Urinary bladder (tissue), 4 donors: ENCODE results near the gene PRR22. TPM values are rescaled to one million over a fixed set of nuclear protein-coding genes. Genes with fewer than 3 reads are reported as not detected.
"Not testable (repeated sequence)": the region's sequence is repeated elsewhere in the genome, so short reads cannot be mapped to it uniquely, and the experiment has no call there.

ENCODE experiments used
- DNase-seq: peaks from one replicate; pipeline ENCODE4 v3.0.0-alpha.2; 2015; ENCODE audit errors: extremely low spot score
- H3K27ac ChIP-seq: one replicate; pipeline ENCODE4 v1.5.1; 2013; ENCODE audit warnings: low read depth, mild to moderate bottlenecking, moderate library complexity
- H3K36me3 ChIP-seq: one replicate; pipeline ENCODE4 v1.6.1; 2013; ENCODE audit warnings: mild to moderate bottlenecking, moderate library complexity; ENCODE audit not compliant: insufficient read depth
- H3K4me1 ChIP-seq: one replicate; pipeline ENCODE4 v1.6.1; 2013; ENCODE audit warnings: mild to moderate bottlenecking, moderate library complexity; ENCODE audit not compliant: insufficient read depth
- H3K4me3 ChIP-seq: one replicate; pipeline ENCODE4 v1.5.1; 2013; ENCODE audit warnings: low read depth, low read length
- WGBS: extraction: QIAGEN DNeasy Blood & Tissue Kit; methylation state at CpG from one replicate; pipeline ENCODE4 v1.1.7; 2013; 5-methylcytosine and 5-hydroxymethylcytosine counted together
- polyA plus RNA-seq: library from polyadenylated mRNA; stranded (reverse); fragments of 200-250 nt; gene quantifications from one replicate; pipeline ENCODE4 v1.2.3, GENCODE V29; 2013
- total RNA-seq: library from RNA; depleted of rRNA; stranded (reverse); fragments of >200 nt; gene quantifications from one replicate; pipeline ENCODE4 v1.2.3, GENCODE V29; 2014
- donor health status: healthy with polysubstance abuse.
- donor health status: healthy.

PRR22 gene
- total and polyA plus RNA-seq, 2 donors, result 0.48 to 2.3 TPM

GRCh38 chr19:5775668-5776309 lies 8.8 kb downstream of the PRR22 start:
- Histone ChIP-seq H3K27ac (no peak overlapping the region), H3K36me3 (no peaks in the 10 kb centered on the region), H3K4me1 (no peaks in the 10 kb centered on the region), H3K4me3 (no peak overlapping the region)
- WGBS, result 62% methylated on average over 17 of the region's 17 CpGs
- no peak for DNase-seq

- no peak overlapping the region for H3K4me3 ChIP-seq
- DNase-seq, result no peak
- no peak overlapping the region for H3K27ac ChIP-seq
- H3K4me1 ChIP-seq, result no peaks in the 10 kb centered on the region
- WGBS, result 81% methylated on average over 8 of the region's 8 CpGs
- no peaks in the 10 kb centered on the region for H3K36me3 ChIP-seq
Observed at GRCh38 chr19:5774921-5775320, 9.6 kb downstream of the PRR22 start.

GRCh38 chr19:5773276-5773675 lies 11.3 kb downstream of the PRR22 start:
- H3K36me3 ChIP-seq, result no peaks in the 10 kb centered on the region
- H3K4me1 ChIP-seq, result no peaks in the 10 kb centered on the region
- no peak for DNase-seq
- no peak overlapping the region for H3K27ac ChIP-seq
- 84% methylated on average over 5 of the region's 5 CpGs for WGBS
- H3K4me3 ChIP-seq, result no peak overlapping the region

GRCh38 chr19:5772416-5772815 lies 12.1 kb downstream of the PRR22 start:
- 84% methylated on average over 19 of the region's 19 CpGs for whole genome bisulfite sequencing
- H3K4me1 ChIP-seq, result no peaks in the 10 kb centered on the region
- no peak overlapping the region for H3K4me3 ChIP-seq
- DNase-seq, result no peak
- H3K27ac ChIP-seq, result no peak overlapping the region
- H3K36me3 ChIP-seq, result no peaks in the 10 kb centered on the region

- Histone ChIP-seq H3K4me1 (no peaks in the 10 kb centered on the region), H3K36me3 (no peaks in the 10 kb centered on the region), H3K4me3 (no peak overlapping the region), H3K27ac (no peak overlapping the region)
- WGBS, result 93% methylated on average over 10 of the region's 10 CpGs
- no peak for DNase-seq
Observed at GRCh38 chr19:5767949-5768348, 16.6 kb downstream of the PRR22 start.

GRCh38 chr19:5765220-5765619 lies 19.3 kb downstream of the PRR22 start:
- Histone ChIP-seq H3K4me3 (no peak overlapping the region), H3K4me1 (no peaks in the 10 kb centered on the region), H3K36me3 (no peaks in the 10 kb centered on the region), H3K27ac (no peak overlapping the region)
- 93% methylated on average over 3 of the region's 3 CpGs for WGBS
- no peak for DNase-seq

GRCh38 chr19:5762608-5763217 lies 21.8 kb downstream of the PRR22 start:
- WGBS, result 91% methylated on average over 5 of the region's 5 CpGs
- no peak overlapping the region for H3K4me3 ChIP-seq
- DNase-seq, result no peak
- no peaks in the 10 kb centered on the region for H3K36me3 ChIP-seq
- H3K27ac ChIP-seq, result no peak overlapping the region
- no peaks in the 10 kb centered on the region for H3K4me1 ChIP-seq

GRCh38 chr19:5753743-5754142 lies 30.8 kb downstream of the PRR22 start:
- WGBS, result 68% methylated on average over 6 of the region's 6 CpGs
- DNase-seq, result no peak
- no peak overlapping the region for H3K27ac ChIP-seq
- H3K4me3 ChIP-seq, result no peak overlapping the region
- no peaks in the 10 kb centered on the region for H3K36me3 ChIP-seq
- H3K4me1 ChIP-seq, result no peaks in the 10 kb centered on the region

- H3K4me3 ChIP-seq, result no peak overlapping the region
- H3K36me3 ChIP-seq, result no peaks in the 10 kb centered on the region
- H3K27ac ChIP-seq, result no peak overlapping the region
- 83% methylated on average over 7 of the region's 7 CpGs for WGBS
- no peak for DNase-seq
- no peaks in the 10 kb centered on the region for H3K4me1 ChIP-seq
Observed at GRCh38 chr19:5751709-5752108, 32.8 kb downstream of the PRR22 start.

- H3K4me3 ChIP-seq, result no peak overlapping the region
- DNase-seq, result no peak
- no peaks in the 10 kb centered on the region for H3K36me3 ChIP-seq
- no peaks in the 10 kb centered on the region for H3K4me1 ChIP-seq
- WGBS, result 85% methylated on average over 5 of the region's 5 CpGs
- H3K27ac ChIP-seq, result no peak overlapping the region
Observed at GRCh38 chr19:5749505-5749904, 35.0 kb downstream of the PRR22 start.

GRCh38 chr19:5748920-5749319 lies 35.6 kb downstream of the PRR22 start:
- WGBS, result 37% methylated on average over 6 of the region's 6 CpGs
- not testable (repeated sequence) for H3K4me3 ChIP-seq, H3K27ac ChIP-seq, DNase-seq, H3K36me3 ChIP-seq, H3K4me1 ChIP-seq

GRCh38 chr19:5744999-5745398 lies 39.5 kb downstream of the PRR22 start:
- H3K4me1 ChIP-seq, DNase-seq, H3K4me3 ChIP-seq, H3K36me3 ChIP-seq, H3K27ac ChIP-seq: not testable (repeated sequence)
- WGBS, result 84% methylated on average over 10 of the region's 10 CpGs

- Histone ChIP-seq H3K4me1 (no peaks in the 10 kb centered on the region), H3K27ac (no peak overlapping the region), H3K4me3 (no peak overlapping the region), H3K36me3 (no peaks in the 10 kb centered on the region)
- no peak for DNase-seq
Observed at GRCh38 chr19:5743630-5744029, 40.9 kb downstream of the PRR22 start.

- no peak overlapping the region for H3K4me3 ChIP-seq
- no peak overlapping the region for H3K27ac ChIP-seq
- WGBS, result 83% methylated on average over 19 of the region's 19 CpGs
- H3K4me1 ChIP-seq, result no peaks in the 10 kb centered on the region
- H3K36me3 ChIP-seq, result no peaks in the 10 kb centered on the region
- DNase-seq, result no peak
Observed at GRCh38 chr19:5742051-5742450, 42.5 kb downstream of the PRR22 start.
